ENCODE measurements around the gene NEDD4L. TPM values are rescaled to one million over a fixed set of nuclear protein-coding genes. Genes with fewer than 3 reads are reported as not detected.
"Not testable (repeated sequence)": the region's sequence is repeated elsewhere in the genome, so short reads cannot be mapped to it uniquely, and the experiment has no call there.

Gene NEDD4L
- total RNA-seq, 4 donors from 2014 or later: 22.7 to 39.9 (median 34.7) TPM

GRCh38 chr18:58375051-58375450 is 331.0 kb downstream of the NEDD4L start:
- WGBS: 95% methylated on average over 8 of the region's 8 CpGs
- no peak for TF ChIP-seq EP300 (IDR thresholded peaks at IDR 0.05)
- TF ChIP-seq POLR2A (IDR thresholded peaks at IDR 0.05; ENCODE audit: low read depth): no peak
- no peak overlapping the region for H3K4me3 ChIP-seq
- no peaks in the 10 kb centered on the region for H3K4me1 ChIP-seq
- intact Hi-C loops (cut with DNase I): no loop called here
- H3K27me3 ChIP-seq: no peaks in the 10 kb centered on the region
- DNase-seq (ENCODE audit: extremely low spot score): peak; percentile 89
- no peak overlapping the region for H3K27ac ChIP-seq (replicated peaks in 1 of 4)
- peaks cover 4 to 66% (median 38%) of the 10 kb centered on the region in 4 donors for H3K36me3 ChIP-seq
- H3K9me3 ChIP-seq: no peaks in the 10 kb centered on the region

- WGBS: 90% methylated on average over 16 of the region's 28 CpGs
- intact Hi-C loops (cut with DNase I): no loop called here
- Histone ChIP-seq H3K4me3 (no peak overlapping the region), H3K27ac (replicated peaks in 1 of 4) (no peak overlapping the region), H3K36me3 (peaks cover under 1 to 42% (median 25%) of the 10 kb centered on the region in 4 donors), H3K27me3 (no peaks in the 10 kb centered on the region), H3K4me1 (no peaks in the 10 kb centered on the region), H3K9me3 (no peaks in the 10 kb centered on the region)
- DNase-seq (ENCODE audit: extremely low spot score): peak; percentile 79
- no peak for TF ChIP-seq CTCF (IDR thresholded peaks at IDR 0.05)
Measured at GRCh38 chr18:58378411-58379379, 334.7 kb downstream of the NEDD4L start.

GRCh38 chr18:58379443-58379842 is 335.4 kb downstream of the NEDD4L start:
- 98% methylated on average over 15 of the region's 15 CpGs for WGBS
- Histone ChIP-seq H3K4me1 (no peaks in the 10 kb centered on the region), H3K36me3 (peaks cover 0 to 41% (median 27%) of the 10 kb centered on the region in 4 donors), H3K27me3 (no peaks in the 10 kb centered on the region), H3K27ac (replicated peaks in 1 of 4) (no peak overlapping the region), H3K9me3 (no peaks in the 10 kb centered on the region), H3K4me3 (no peak overlapping the region)
- TF ChIP-seq EP300 (IDR thresholded peaks at IDR 0.05) (no peak), POLR2AphosphoS5 (IDR thresholded peaks at IDR 0.05) (no peak), POLR2A (IDR thresholded peaks at IDR 0.05; ENCODE audit: low read depth) (no peak), CTCF (IDR thresholded peaks at IDR 0.05) (no peak)
- peak; percentile 88 for DNase-seq (ENCODE audit: extremely low spot score)
- intact Hi-C loops (cut with DNase I): no loop called here

- WGBS: 81% methylated on average over 4 of the region's 4 CpGs
Measured at GRCh38 chr18:58380113-58380512, 336.1 kb downstream of the NEDD4L start.

GRCh38 chr18:58381676-58382411 is 337.8 kb downstream of the NEDD4L start:
- Histone ChIP-seq H3K4me3 (no peak overlapping the region), H3K4me1 (no peaks in the 10 kb centered on the region), H3K27me3 (no peaks in the 10 kb centered on the region), H3K9me3 (no peaks in the 10 kb centered on the region), H3K36me3 (peaks cover 0 to 45% (median 31%) of the 10 kb centered on the region in 4 donors), H3K27ac (replicated peaks in 1 of 4) (no peak overlapping the region)
- intact Hi-C loops (cut with DNase I): no loop called here
- peak; percentile 64 for DNase-seq (ENCODE audit: extremely low spot score)
- 95% methylated on average over 12 of the region's 12 CpGs for WGBS
- TF ChIP-seq POLR2A (IDR thresholded peaks at IDR 0.05; ENCODE audit: low read depth) (no peak), POLR2AphosphoS5 (IDR thresholded peaks at IDR 0.05) (no peak), EP300 (IDR thresholded peaks at IDR 0.05) (no peak), CTCF (IDR thresholded peaks at IDR 0.05) (no peak)

More at GRCh38 chr18:58380113-58380512, 336.1 kb downstream of the NEDD4L start:
- H3K27ac ChIP-seq (replicated peaks in 1 of 4); H3K4me3 ChIP-seq; H3K4me1 ChIP-seq; intact Hi-C loops (cut with DNase I); DNase-seq (ENCODE audit: extremely low spot score); H3K9me3 ChIP-seq; H3K27me3 ChIP-seq: not testable (repeated sequence)
- H3K36me3 ChIP-seq: peaks cover 0 to 39% (median 23%) of the 10 kb centered on the region in 4 donors

Data from esophagus muscularis mucosa (tissue), 4 donors.